Mucosa of descending colon (tissue), 3 donors: Measurements from ENCODE around the gene RNU2-63P. TPM values are rescaled to one million over a fixed set of nuclear protein-coding genes. Genes with fewer than 3 reads are reported as not detected.
A peak's percentile ranks its signal among the peaks of the same experiment; 100 is the strongest.
"Not testable (repeated sequence)": the region's sequence is repeated elsewhere in the genome, so short reads cannot be mapped to it uniquely, and the experiment has no call there.

Source experiments
- ATAC-seq: fragments of 200-7000 bp; cut with Tn5 transposase; one replicate; pipeline ENCODE4 v1.9.1; 2020; ENCODE audit warnings: mild to moderate bottlenecking, moderate library complexity
- DNase-seq, 3 donors: peaks; one replicate each; pipeline ENCODE4 v3.0.0-alpha.2; 2020
- H3K36me3 ChIP-seq: fragments of 200-600 bp; one replicate; pipeline ENCODE4 v1.8.0; 2021; ENCODE audit warnings: low read depth, mild to moderate bottlenecking
- H3K4me1 ChIP-seq: fragments of 200-600 bp; one replicate; pipeline ENCODE4 v1.8.0; 2021; ENCODE audit warnings: low read depth, mild to moderate bottlenecking
- H3K4me3 ChIP-seq: fragments of 200-600 bp; one replicate; pipeline ENCODE4 v1.8.0; 2021; ENCODE audit warnings: mild to moderate bottlenecking
- H3K9me3 ChIP-seq: fragments of 200-600 bp; one replicate; pipeline ENCODE4 v1.8.0; 2021; ENCODE audit warnings: mild to moderate bottlenecking
- intact Hi-C, 2 donors: fragments of 100-400 bp; cut with DNase I in 1 of 2; cut with micrococcal nuclease in 1 of 2; formaldehyde crosslinking; loops; one replicate each; pipeline versions ENCODE4 v1.11.0 to v1.11.1; 2022; cut with DNase I, micrococcal nuclease
- total RNA-seq, 3 donors: library from RNA; stranded (reverse); fragmentation: NEBNext Ultra II Directional in 2 of 3; extraction: Animal tissue kit (Norgen Biotek cat#: 25700) in 2 of 3; gene quantifications; one replicate each; pipeline versions ENCODE4 v1.2.1 to v1.2.4, GENCODE V29; 2021 to 2023
- TF ChIP-seq, protein P1 (sequence below): fragments of 200-600 bp; IDR thresholded peaks from one replicate; pipeline ENCODE4 v1.8.0; 2022; ENCODE audit warnings: antibody characterized with exemption, mild to moderate bottlenecking
- donor health status: DM: no; HTN: no; CAD: no; lungs with moderate emphysema.
- donor health status: DM: no; HTN: no; CAD: no.
- donor health status: DM: no; HTN: yes; CAD: no.

Gene RNU2-63P
- total RNA-seq, 3 donors from 2014 or later = 2.9 to 4.7 (median 2.9) TPM

- TF ChIP-seq, protein P1, sequence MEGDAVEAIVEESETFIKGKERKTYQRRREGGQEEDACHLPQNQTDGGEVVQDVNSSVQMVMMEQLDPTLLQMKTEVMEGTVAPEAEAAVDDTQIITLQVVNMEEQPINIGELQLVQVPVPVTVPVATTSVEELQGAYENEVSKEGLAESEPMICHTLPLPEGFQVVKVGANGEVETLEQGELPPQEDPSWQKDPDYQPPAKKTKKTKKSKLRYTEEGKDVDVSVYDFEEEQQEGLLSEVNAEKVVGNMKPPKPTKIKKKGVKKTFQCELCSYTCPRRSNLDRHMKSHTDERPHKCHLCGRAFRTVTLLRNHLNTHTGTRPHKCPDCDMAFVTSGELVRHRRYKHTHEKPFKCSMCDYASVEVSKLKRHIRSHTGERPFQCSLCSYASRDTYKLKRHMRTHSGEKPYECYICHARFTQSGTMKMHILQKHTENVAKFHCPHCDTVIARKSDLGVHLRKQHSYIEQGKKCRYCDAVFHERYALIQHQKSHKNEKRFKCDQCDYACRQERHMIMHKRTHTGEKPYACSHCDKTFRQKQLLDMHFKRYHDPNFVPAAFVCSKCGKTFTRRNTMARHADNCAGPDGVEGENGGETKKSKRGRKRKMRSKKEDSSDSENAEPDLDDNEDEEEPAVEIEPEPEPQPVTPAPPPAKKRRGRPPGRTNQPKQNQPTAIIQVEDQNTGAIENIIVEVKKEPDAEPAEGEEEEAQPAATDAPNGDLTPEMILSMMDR = no peak
- H3K4me1 ChIP-seq = no peaks in the 10 kb centered on the region
- DNase-seq = no peak
- H3K36me3 ChIP-seq = no peaks in the 10 kb centered on the region
- no peak overlapping the region for H3K4me3 ChIP-seq
- intact Hi-C loops = no loop called here
- ATAC-seq = no peak
- H3K9me3 ChIP-seq = no peaks in the 10 kb centered on the region
These were observed 8.2 kb upstream of the RNU2-63P start for GRCh38 chr2:88024509-88024908.

DNA sequence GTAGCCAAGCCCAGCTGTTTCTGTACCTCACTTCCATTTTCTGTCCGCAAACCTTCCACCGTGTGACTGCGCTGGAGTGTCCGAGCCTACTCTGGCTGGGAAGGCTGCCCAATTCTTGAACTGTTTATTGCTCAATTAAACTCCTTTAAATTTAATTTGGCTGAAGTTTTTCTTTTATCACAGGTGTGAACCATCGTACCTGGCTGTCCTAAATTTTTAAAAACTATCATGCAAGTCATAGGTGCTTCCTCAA lies 6.2 kb upstream of the RNU2-63P start:
- DNase-seq = peak in 1 of 3 donors; percentile 47
- H3K4me1 ChIP-seq = no peaks in the 10 kb centered on the region
- no peaks in the 10 kb centered on the region for H3K9me3 ChIP-seq
- intact Hi-C loops = no loop called here
- TF ChIP-seq, protein P1 = no peak
- peak; percentile 63 for ATAC-seq
- no peak overlapping the region for H3K4me3 ChIP-seq
- no peaks in the 10 kb centered on the region for H3K36me3 ChIP-seq

GRCh38 chr2:88019985-88020384 lies 3.6 kb upstream of the RNU2-63P start:
- ATAC-seq = no peak
- TF ChIP-seq, protein P1 = no peak

DNA sequence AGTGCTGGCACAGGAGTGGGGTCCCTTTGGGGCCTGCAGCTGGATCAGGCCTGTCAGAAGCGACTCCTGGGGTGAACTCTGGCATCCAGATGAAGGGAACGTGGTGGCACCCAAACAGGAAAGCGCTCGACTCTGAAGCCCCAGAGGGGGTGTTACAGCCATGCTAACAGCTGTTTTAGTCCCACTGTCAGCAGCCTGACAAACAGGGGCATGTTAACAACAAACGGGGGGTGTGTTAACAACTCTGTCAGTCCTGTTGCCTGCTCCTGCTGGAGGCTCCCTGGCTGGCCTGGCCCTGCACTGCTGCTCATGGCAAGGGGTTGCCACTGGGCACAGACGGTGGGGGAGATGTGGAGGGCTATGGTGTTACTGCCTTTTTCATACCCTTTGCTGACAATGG lies 2.6 kb upstream of the RNU2-63P start:
- peaks cover 7% of the 10 kb centered on the region for H3K4me1 ChIP-seq
- H3K9me3 ChIP-seq = no peaks in the 10 kb centered on the region
- TF ChIP-seq, protein P1 = no peak
- intact Hi-C loops = no loop called here
- no peaks in the 10 kb centered on the region for H3K36me3 ChIP-seq
- no peak for DNase-seq
- ATAC-seq = no peak
- no peak overlapping the region for H3K4me3 ChIP-seq

More at GRCh38 chr2:88019985-88020384, 3.6 kb upstream of the RNU2-63P start:
- H3K36me3 ChIP-seq = no peaks in the 10 kb centered on the region
- H3K4me3 ChIP-seq = no peak overlapping the region
- intact Hi-C loops = no loop called here
- H3K4me1 ChIP-seq = peaks cover 7% of the 10 kb centered on the region
- no peaks in the 10 kb centered on the region for H3K9me3 ChIP-seq
- no peak for DNase-seq

DNA sequence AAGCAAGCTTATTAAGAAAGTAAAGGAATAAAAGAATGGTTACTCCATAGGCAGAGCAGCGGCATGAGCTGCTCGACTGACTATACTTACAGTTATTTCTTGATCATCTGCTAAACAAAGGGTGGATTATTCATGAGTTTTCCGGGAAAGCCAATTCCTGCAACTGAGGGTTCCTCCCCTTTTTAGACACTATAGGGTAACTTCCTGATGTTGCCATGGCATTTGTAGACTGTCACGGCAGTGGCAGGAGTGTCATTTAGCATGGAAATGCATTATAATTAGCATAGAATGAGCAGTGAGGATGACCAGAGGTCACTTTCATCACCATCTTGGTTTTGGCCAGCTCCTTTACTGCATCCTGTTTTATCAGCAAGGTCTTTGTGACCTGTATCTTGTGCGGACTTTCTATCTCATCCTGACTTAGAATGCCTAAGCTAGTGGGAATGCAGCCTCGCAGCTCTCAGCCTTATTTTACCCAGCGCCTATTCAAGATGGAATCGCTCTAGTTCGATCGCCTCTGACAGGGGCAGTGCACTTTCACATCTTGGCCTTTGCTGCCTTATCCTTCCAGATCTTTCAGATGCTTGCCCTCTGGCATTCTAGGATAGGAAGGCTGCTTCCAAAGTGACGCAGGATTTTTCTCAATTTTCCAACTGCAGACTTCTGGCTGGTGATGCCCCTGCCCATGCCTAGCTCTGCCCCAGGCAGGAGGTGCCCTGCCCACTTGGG lies 1.9 kb upstream of the RNU2-63P start:
- H3K9me3 ChIP-seq, H3K4me3 ChIP-seq, H3K4me1 ChIP-seq, DNase-seq, ATAC-seq, H3K36me3 ChIP-seq, intact Hi-C loops: not testable (repeated sequence)

GRCh38 chr2:88017780-88018038 lies 1.4 kb upstream of the RNU2-63P start:
- intact Hi-C loops, H3K9me3 ChIP-seq, DNase-seq, H3K4me1 ChIP-seq, H3K36me3 ChIP-seq, H3K4me3 ChIP-seq, ATAC-seq: not testable (repeated sequence)
